Tibial nerve (tissue), 4 donors: ENCODE data around the gene CD164L2. TPM values are rescaled to one million over a fixed set of nuclear protein-coding genes. Genes with fewer than 3 reads are reported as not detected.
A peak's percentile ranks its signal among the peaks of the same experiment; 100 is the strongest.

ENCODE experiments used
- DNase-seq, 2 donors: peaks; one replicate each; pipeline ENCODE4 v3.0.0-alpha.2; 2019; ENCODE audit warnings: low spot score in 2 of 2
- H3K27ac ChIP-seq, 4 donors: fragments of 200-600 bp; sonication (generic) in 3 of 4; one replicate each; pipeline ENCODE4 v1.5.1; 2017 to 2019; ENCODE audit warnings: mild to moderate bottlenecking in 1 of 4
- H3K27me3 ChIP-seq, 2 donors: fragments of 200-600 bp; sonication (generic) in 1 of 2; one replicate each; pipeline versions ENCODE4 v1.5.1 to v1.6.0; 2017 to 2019
- H3K36me3 ChIP-seq, 3 donors: fragments of 200-600 bp; sonication (generic); one replicate each; pipeline ENCODE4 v1.5.1; 2018 to 2019
- H3K4me1 ChIP-seq, 4 donors: fragments of 200-600 bp; sonication (generic) in 3 of 4; one replicate each; pipeline ENCODE4 v1.5.1; 2017 to 2019
- H3K4me3 ChIP-seq, 4 donors: fragments of 200-600 bp; sonication (generic) in 3 of 4; one replicate each; pipeline ENCODE4 v1.5.1; 2017 to 2019; ENCODE audit warnings: mild to moderate bottlenecking in 1 of 4, moderate library complexity in 1 of 4
- H3K9me3 ChIP-seq, 4 donors: fragments of 200-600 bp; sonication (generic) in 3 of 4; one replicate each; pipeline ENCODE4 v1.5.1; 2017 to 2019
- EP300 ChIP-seq, 2 donors: sonication (generic); formaldehyde crosslinking; IDR thresholded peaks; one replicate each; pipeline ENCODE4 v1.6.1; 2017; ENCODE audit warnings: antibody characterized with exemption in 2 of 2, mild to moderate bottlenecking in 1 of 2
- POLR2A ChIP-seq, 2 donors: fragments of 450-650 bp; IDR thresholded peaks; one replicate each; pipeline ENCODE4 v1.6.1; 2017; ENCODE audit warnings: antibody characterized with exemption in 2 of 2, mild to moderate bottlenecking in 2 of 2, moderate library complexity in 2 of 2
- WGBS, 2 donors: methylation state at CpG; one replicate each; pipeline ENCODE4 v1.1.5; 2018; 5-methylcytosine and 5-hydroxymethylcytosine counted together
- total RNA-seq, 4 donors: library from RNA; depleted of rRNA; stranded (reverse); fragments of >200 nt; gene quantifications; one replicate each; pipeline ENCODE4 v1.1.0, GENCODE V29; 2016
- TF ChIP-seq, protein P1 (sequence below), 5 experiments: fragments of 200-600 bp in 3 of 5; fragments of 450-650 bp in 2 of 5; sonication (generic) in 3 of 5; IDR thresholded peaks; one replicate each; pipeline ENCODE4 v1.5.1; 2016 to 2019; ENCODE audit warnings: antibody characterized with exemption in 5 of 5, mild to moderate bottlenecking in 3 of 5, moderate library complexity in 2 of 5

The CD164L2 gene
- total RNA-seq, 4 donors from 2014 or later: not detected

DNA sequence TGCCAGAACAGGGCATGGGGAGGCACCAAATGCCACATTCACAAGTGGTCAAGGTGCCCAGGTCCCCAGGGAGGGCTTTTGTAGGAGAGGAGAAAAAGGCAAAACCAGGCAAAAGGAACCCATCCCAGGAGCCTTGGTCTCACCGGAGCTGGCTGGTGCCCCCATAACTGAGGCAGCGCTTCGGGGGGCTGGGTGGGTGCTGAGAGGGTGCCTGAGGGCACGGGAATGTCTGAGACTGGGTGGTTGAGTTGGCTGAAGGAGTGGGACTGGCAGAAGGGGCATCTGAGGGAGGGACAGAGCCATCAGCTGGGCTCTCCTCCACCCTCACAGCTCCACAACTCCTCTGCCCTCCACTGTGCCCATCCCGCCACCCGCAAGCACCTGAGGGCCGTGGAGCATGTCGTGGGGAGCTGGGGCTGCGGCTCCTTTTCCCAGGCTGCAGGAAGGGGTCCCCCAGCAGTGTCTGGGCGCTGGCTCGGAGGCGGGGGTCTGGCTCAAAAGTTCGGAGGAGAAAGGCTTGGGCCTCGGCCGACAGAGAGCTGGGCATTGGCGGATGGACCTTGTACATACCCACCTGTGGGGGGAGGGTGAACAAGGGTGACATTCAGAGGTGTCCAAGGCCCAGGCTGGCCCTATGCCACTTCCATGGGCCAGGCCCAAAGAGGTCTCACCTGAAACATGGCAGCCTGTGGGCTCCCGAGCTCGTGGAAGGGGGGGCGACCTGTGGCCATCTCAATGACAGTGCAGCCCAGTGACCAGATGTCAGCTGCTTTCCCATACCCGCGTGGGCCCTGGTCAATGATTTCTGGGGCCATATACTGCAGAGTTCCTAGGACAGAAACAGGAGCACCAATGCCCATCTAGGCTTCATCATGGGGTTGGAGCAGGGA lies 24.9 kb downstream of the CD164L2 start:
- peaks cover 3 to 98% (median 12%) of the 10 kb centered on the region in 3 donors for H3K36me3 ChIP-seq
- DNase-seq: no peak
- H3K4me3 ChIP-seq: no peak overlapping the region
- 90 to 93% methylated on average over 17 to 21 of the region's 21 CpGs for WGBS, 2 donors
- H3K9me3 ChIP-seq: no peaks in the 10 kb centered on the region
- H3K4me1 ChIP-seq: peaks cover 0 to 31% (median 10%) of the 10 kb centered on the region in 4 donors
- no peak for TF ChIP-seq POLR2A (IDR thresholded peaks at IDR 0.05)
- H3K27me3 ChIP-seq: no peaks in the 10 kb centered on the region
- H3K27ac ChIP-seq: no peak overlapping the region

DNA sequence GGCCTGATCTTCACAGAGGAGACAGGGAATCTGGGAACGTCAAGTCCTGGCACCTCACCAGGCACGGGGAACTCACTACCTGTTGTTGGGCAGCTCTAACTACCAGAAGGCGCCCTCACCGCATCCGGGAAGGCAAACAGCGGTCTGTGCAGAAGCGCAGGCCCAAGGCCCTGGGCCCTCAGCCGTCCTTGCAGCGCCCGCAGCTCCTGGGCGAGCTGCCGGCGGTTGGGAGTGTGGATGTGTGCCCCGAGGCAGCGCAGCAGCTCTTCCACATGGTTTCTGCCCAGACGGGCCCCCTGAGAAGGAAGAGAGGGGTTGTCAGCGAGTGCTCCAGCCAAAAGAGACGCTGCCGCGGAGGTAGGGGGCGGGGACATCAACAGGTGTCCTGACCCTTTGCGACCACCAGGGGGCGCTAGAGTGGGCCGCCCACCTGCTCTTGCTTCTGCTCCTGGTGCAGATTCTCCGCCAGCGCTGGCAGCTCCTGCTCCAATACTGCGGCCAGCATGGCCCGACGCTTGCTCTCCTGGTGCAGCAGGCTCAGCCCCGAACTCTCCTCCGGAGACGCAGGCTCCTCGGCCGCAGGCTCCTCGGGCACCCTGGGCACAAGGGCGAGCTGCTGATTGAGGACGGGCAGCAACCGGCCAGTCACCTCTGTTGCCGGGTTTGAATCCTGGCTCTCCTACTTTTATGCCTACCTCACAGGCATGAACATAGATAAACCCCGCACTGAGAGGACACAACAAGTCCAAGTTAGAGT lies 25.7 kb downstream of the CD164L2 start:
- Histone ChIP-seq H3K27me3 (no peaks in the 10 kb centered on the region), H3K27ac (peak overlapping the region in 1 of 4 donors; percentile 50), H3K36me3 (peaks cover 3 to 95% (median 8%) of the 10 kb centered on the region in 3 donors), H3K9me3 (no peaks in the 10 kb centered on the region), H3K4me3 (peak overlapping the region in 1 of 4 donors; percentile 49), H3K4me1 (peaks cover 0 to 29% (median 10%) of the 10 kb centered on the region in 4 donors)
- DNase-seq: peak in 1 of 2 donors; percentile 52
- WGBS, 2 donors: 40 to 45% methylated on average over 23 to 37 of the region's 40 CpGs
- TF ChIP-seq, protein P1, sequence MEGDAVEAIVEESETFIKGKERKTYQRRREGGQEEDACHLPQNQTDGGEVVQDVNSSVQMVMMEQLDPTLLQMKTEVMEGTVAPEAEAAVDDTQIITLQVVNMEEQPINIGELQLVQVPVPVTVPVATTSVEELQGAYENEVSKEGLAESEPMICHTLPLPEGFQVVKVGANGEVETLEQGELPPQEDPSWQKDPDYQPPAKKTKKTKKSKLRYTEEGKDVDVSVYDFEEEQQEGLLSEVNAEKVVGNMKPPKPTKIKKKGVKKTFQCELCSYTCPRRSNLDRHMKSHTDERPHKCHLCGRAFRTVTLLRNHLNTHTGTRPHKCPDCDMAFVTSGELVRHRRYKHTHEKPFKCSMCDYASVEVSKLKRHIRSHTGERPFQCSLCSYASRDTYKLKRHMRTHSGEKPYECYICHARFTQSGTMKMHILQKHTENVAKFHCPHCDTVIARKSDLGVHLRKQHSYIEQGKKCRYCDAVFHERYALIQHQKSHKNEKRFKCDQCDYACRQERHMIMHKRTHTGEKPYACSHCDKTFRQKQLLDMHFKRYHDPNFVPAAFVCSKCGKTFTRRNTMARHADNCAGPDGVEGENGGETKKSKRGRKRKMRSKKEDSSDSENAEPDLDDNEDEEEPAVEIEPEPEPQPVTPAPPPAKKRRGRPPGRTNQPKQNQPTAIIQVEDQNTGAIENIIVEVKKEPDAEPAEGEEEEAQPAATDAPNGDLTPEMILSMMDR (IDR thresholded peaks at IDR 0.05): peak; percentile 92 to 98 (median 98)
- peak in 1 of 2 donors; percentile 11 for TF ChIP-seq POLR2A (IDR thresholded peaks at IDR 0.05)
- TF ChIP-seq EP300 (IDR thresholded peaks at IDR 0.05): no peak

DNA sequence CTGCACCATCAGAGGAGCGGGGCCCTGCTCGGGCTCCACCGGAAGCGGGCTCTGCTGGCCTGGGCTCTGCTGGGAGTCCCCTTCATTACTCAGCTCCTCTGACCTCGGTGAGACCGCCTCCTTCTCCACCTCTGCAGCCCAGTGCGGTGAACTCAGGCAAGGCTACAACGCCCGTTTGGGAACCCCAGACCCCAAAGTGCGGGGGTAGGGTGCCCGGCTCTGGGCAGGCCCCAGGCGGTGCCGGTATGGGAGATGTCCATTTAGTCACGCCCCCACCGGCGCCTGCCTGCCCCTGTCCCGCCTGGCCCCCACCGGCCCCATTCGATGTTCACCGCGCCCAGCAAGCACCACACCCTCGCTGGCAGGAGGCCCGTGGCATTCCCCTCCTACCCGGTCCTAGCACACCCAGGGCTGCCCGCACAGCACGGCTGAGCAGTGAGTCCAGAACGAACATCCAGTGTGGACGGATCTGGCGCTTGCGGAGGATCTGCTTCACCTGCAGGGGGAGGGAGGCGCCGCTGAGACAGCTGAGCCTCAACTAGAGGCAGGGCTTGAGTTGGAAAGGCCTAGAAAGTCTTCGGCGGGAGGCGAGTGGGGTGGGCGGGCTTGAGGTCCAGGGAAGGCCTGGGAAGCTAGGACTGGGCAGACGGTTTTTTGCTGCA lies 26.4 kb downstream of the CD164L2 start:
- Histone ChIP-seq H3K4me1 (peaks cover 0 to 29% (median 10%) of the 10 kb centered on the region in 4 donors), H3K36me3 (peaks cover 3 to 88% (median 7%) of the 10 kb centered on the region in 3 donors), H3K27ac (peak overlapping the region in 1 of 4 donors; percentile 8), H3K4me3 (no peak overlapping the region), H3K27me3 (no peaks in the 10 kb centered on the region), H3K9me3 (no peaks in the 10 kb centered on the region)
- WGBS, 2 donors: 75 to 83% methylated on average over 18 to 37 of the region's 37 CpGs
- no peak for DNase-seq
- TF ChIP-seq EP300 (IDR thresholded peaks at IDR 0.05): no peak
- no peak for TF ChIP-seq POLR2A (IDR thresholded peaks at IDR 0.05)
- TF ChIP-seq, protein P1 (IDR thresholded peaks at IDR 0.05): no peak

DNA sequence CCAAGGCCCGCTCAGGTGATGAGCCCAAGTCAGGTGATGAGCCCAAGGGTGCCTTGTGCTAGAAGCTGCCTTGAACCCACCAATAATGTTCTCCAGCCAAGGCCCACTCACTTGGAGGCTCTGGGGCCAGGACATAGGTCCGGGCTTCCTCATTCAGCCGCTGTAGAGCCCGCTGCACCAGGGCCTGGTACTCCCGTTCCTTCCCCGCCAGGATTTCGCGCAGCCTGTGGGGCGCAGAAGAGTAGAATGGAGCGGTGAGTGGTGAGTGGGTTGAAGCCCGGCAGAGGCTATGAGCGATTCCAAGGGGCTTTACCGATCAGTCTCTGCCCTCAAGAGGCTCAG lies 26.9 kb downstream of the CD164L2 start:
- Histone ChIP-seq H3K9me3 (no peaks in the 10 kb centered on the region), H3K36me3 (peaks cover 3 to 83% (median 7%) of the 10 kb centered on the region in 3 donors), H3K27ac (peak overlapping the region in 1 of 4 donors; percentile 8), H3K27me3 (no peaks in the 10 kb centered on the region), H3K4me3 (no peak overlapping the region), H3K4me1 (peaks cover 0 to 33% (median 11%) of the 10 kb centered on the region in 4 donors)
- TF ChIP-seq, protein P1 (IDR thresholded peaks at IDR 0.05): no peak
- no peak for TF ChIP-seq POLR2A (IDR thresholded peaks at IDR 0.05)
- no peak for TF ChIP-seq EP300 (IDR thresholded peaks at IDR 0.05)
- 89 to 90% methylated on average over 13 of the region's 13 CpGs for WGBS, 2 donors
- DNase-seq: no peak

DNA sequence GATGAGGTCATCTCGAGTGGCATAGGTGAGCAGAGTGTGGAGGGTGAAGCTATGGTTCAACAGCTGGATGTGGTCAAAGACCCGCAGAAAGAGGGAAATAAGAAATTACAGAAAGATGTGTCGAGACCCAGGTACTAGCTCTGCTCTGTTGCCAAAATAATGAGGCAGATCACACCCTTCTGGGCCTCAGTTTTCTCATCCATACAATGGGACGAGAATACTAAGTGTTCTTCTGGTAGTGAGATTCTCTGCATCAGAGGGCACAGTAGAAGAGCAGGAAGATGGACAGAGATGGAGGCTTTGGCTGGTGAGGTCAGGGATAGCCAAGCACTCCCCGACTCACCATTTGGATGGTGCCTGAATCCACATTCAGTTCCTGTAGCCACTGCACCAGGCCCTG lies 27.4 kb downstream of the CD164L2 start:
- DNase-seq: no peak
- TF ChIP-seq, protein P1 (IDR thresholded peaks at IDR 0.05): no peak
- TF ChIP-seq POLR2A (IDR thresholded peaks at IDR 0.05) (no peak), EP300 (IDR thresholded peaks at IDR 0.05) (no peak)
- WGBS, 2 donors: 89 to 92% methylated on average over 5 of the region's 5 CpGs
- Histone ChIP-seq H3K4me3 (no peak overlapping the region), H3K9me3 (no peaks in the 10 kb centered on the region), H3K27ac (no peak overlapping the region), H3K27me3 (peaks cover 0 to under 1% of the 10 kb centered on the region in 2 donors), H3K36me3 (peaks cover 3 to 77% (median 7%) of the 10 kb centered on the region in 3 donors), H3K4me1 (peaks cover 0 to 36% (median 16%) of the 10 kb centered on the region in 4 donors)
